ENCODE results near the gene PLA2G2C. TPM values are rescaled to one million over a fixed set of nuclear protein-coding genes. Genes with fewer than 3 reads are reported as not detected.
"Not testable (repeated sequence)": the region's sequence is repeated elsewhere in the genome, so short reads cannot be mapped to it uniquely, and the experiment has no call there.

The PLA2G2C gene
- total RNA-seq, 1 donor from 2014 or later: not detected

- DNase-seq (no peak), ATAC-seq (no peak)
- intact Hi-C loops (cut with micrococcal nuclease): no loop called here
These were observed 44.2 kb downstream of the PLA2G2C start for GRCh38 chr1:20142001-20142710.

GRCh38 chr1:20141466-20141865 is 44.9 kb downstream of the PLA2G2C start:
- no peak for DNase-seq
- no peak for ATAC-seq
- intact Hi-C loops (cut with micrococcal nuclease): no loop called here

- DNase-seq (no peak), ATAC-seq (no peak)
- intact Hi-C loops (cut with micrococcal nuclease): no loop called here
These were observed 45.3 kb downstream of the PLA2G2C start for GRCh38 chr1:20141001-20141400.

GRCh38 chr1:20139776-20140612 is 46.3 kb downstream of the PLA2G2C start:
- intact Hi-C loops (cut with micrococcal nuclease): no loop called here
- DNase-seq: no peak
- ATAC-seq: no peak

GRCh38 chr1:20138961-20139550 is 47.3 kb downstream of the PLA2G2C start, which contains the start of gene PLA2G2F:
TSS of gene PLA2G2F (plus strand) at chr1:20139323. CDS start at chr1:20139428, 105 bp downstream.
- intact Hi-C loops (cut with micrococcal nuclease): no loop called here
- ATAC-seq (no peak), DNase-seq (no peak)

GRCh38 chr1:20138346-20138745 is 48.0 kb downstream of the PLA2G2C start:
- no peak for DNase-seq
- ATAC-seq: no peak
- intact Hi-C loops (cut with micrococcal nuclease): no loop called here

DNA sequence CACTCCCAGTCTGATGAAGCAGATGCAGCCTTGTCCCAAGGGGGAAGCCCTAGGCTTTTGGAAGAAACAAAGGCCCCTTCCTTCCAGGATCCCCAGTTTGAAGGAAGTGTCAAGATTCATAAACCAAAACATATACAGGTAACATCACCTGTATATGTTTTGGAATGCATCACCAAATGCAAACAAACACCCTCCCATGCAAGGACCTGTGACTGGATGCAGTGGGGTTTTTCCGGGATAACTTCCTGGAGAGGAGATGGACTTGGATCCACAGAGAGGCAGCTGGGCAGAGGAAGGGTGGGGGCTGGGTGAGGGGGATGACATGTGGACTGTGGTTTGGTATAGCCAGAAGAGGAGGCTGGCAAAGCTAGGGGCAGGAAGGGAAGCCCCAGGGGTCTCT is 48.7 kb downstream of the PLA2G2C start:
- intact Hi-C loops (cut with micrococcal nuclease): no loop called here
- DNase-seq: no peak
- no peak for ATAC-seq

- no peak for ATAC-seq
- intact Hi-C loops (cut with micrococcal nuclease): no loop called here
- DNase-seq: no peak
These were observed 49.3 kb downstream of the PLA2G2C start for GRCh38 chr1:20137055-20137454.

- no peak for DNase-seq
- no peak for ATAC-seq
- intact Hi-C loops (cut with micrococcal nuclease): no loop called here
These were observed 50.1 kb downstream of the PLA2G2C start for GRCh38 chr1:20136249-20136648.

DNA sequence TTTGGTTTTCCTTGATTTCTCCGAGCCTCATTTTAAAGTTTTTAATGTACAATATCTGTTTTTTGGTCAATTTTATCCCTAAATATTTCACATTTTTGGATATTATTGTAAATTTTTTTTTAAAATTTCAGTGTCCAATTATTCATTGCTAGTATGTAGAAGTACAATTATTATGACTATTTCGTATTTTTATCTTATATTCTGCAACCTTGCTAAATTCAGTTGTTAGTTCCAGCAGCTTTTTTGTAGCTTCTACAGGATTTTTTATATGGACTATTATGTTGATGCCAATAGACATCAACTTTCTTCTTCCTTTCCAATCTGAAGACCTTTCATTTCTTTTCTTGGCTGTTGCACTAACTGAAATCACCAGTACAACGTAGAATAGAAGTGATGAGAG is 51.3 kb downstream of the PLA2G2C start:
- ATAC-seq (no peak), DNase-seq (no peak)
- intact Hi-C loops (cut with micrococcal nuclease): no loop called here

DNA sequence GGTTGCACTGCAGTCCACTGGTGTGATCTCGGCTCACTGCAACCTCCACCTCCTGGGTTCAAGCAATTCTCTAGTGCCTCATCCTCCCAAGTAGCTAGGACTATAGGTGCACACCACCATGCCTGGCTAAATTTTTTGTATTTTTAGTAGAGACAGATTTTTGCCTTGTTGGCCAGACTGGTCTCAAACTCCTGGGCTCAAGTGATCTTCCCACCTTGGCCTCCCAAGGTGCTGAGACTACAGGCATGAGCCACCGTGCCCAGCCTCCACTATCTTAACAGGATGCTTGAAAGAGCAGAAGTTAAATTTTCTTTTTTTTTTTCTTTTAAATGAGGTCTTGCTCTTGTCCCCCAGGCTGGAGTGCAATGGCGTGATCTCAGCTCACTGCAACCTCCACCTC is 55.8 kb downstream of the PLA2G2C start:
- not testable (repeated sequence) for ATAC-seq

GRCh38 chr1:20126806-20127440 is 59.4 kb downstream of the PLA2G2C start:
- ATAC-seq: no peak
- intact Hi-C loops (cut with micrococcal nuclease): no loop called here
- no peak for DNase-seq

More for the DNA sequence above, 55.8 kb downstream of the PLA2G2C start:
- DNase-seq; intact Hi-C loops (cut with micrococcal nuclease): not testable (repeated sequence)

- DNase-seq: no peak
- ATAC-seq: no peak
- intact Hi-C loops (cut with micrococcal nuclease): no loop called here
These were observed 60.1 kb downstream of the PLA2G2C start for GRCh38 chr1:20126041-20126805.

DNA sequence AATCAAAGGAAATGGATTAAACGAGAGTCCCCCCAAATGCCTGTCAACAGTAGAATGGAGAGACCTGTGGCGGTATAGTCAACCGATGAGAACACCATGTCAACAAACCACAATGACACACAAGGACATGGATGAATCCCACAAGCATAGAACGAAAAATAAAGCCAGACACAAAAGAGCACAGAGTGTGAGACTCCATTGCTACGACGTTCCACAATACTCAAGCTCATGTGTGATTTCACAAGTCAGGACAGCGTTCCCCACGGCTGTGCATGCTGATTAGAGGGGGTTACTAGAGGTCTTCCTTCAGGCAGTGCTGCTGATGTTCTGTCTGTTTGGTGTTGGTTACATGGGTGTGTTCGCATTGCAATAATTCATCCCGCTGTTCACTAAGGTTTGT is 61.2 kb downstream of the PLA2G2C start:
- intact Hi-C loops (cut with micrococcal nuclease): no loop called here
- no peak for DNase-seq
- peak; percentile 46 for ATAC-seq

- DNase-seq (no peak), ATAC-seq (peak; percentile 87)
- intact Hi-C loops (cut with micrococcal nuclease): no loop called here
These were observed 61.8 kb downstream of the PLA2G2C start for GRCh38 chr1:20124456-20125057.

DNA sequence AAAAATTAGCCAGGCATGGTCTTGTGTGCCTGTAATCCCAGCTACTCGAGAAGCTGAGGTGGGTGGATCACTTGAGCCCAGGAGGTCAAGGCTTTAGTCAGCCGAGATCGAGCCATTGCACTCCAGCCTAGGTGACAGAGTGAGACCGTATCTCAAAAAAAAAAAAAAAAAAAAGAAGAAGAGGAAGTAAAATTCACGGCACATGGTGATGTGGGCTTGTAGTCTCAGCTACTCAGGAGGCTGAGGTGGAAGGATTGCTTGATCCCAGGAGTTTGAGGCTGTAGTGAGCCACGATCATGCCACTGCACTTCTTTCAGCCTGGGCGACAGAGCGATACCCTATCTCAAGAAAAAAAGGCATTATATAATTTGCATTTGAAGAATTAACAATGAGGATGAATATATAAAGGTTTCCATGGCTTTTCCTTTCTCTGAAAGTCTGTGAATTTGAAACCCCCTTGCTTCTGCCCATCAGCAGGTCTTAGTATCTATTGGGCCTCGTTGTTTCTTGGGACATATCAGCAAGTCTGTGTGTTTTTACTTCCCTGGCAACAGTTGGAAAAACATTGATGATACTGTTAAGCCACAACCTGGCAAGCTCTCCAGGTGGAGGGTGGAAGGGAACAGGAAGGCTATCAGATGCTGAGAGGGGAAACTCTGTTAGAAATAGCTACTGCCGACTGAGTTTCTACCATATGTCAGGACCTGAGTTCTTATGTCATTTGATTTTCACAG is 62.4 kb downstream of the PLA2G2C start:
- ATAC-seq (no peak), DNase-seq (no peak)
- intact Hi-C loops (cut with micrococcal nuclease): no loop called here

DNA sequence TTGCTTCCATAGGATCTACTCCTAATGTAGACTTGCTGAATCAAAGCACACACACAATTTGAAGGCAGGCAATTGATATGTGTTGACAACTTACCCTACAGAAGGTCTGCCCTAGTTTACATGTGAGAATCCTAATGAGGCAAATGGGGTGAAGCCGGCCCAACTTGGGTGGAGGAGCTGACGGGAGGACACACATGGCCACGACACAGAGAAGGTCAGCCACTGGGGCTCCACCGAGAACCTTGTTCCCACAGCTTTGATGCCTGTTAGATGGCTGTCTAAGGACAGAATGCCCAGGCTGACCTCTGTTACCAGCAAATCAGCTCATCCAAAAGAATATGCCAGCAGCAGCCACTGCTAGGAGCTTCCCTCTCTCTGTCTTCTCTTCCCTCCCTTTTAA is 65.5 kb downstream of the PLA2G2C start:
- DNase-seq (no peak), ATAC-seq (no peak)
- intact Hi-C loops (cut with micrococcal nuclease): no loop called here

GRCh38 chr1:20119347-20119746 is 67.0 kb downstream of the PLA2G2C start, which contains the start of gene PLA2G2D:
TSS of gene PLA2G2D (minus strand) at chr1:20119536. CDS start at chr1:20119498, 38 bp downstream.
- DNase-seq (no peak), ATAC-seq (no peak)
- intact Hi-C loops (cut with micrococcal nuclease): no loop called here
